AG04450 (cell line): ENCODE data around the gene CDC42EP5. TPM values are rescaled to one million over a fixed set of nuclear protein-coding genes. Genes with fewer than 3 reads are reported as not detected.

ENCODE experiments used
- CTCF ChIA-PET: fragments of 300-600, 350-600 bp; formaldehyde crosslinking; extraction: SDS; loops from one replicate; lab custom pipeline; 2022; ENCODE audit warnings: antibody characterized with exemption, inconsistent platforms; lab: Charles Lee
- POLR2A ChIA-PET: fragments of 350-600 bp; formaldehyde crosslinking; extraction: SDS; loops from one replicate; lab custom pipeline; 2021; ENCODE audit warnings: antibody characterized with exemption, inconsistent platforms; lab: Yijun Ruan, JAX
- DNase-seq: peaks from one replicate; pipeline ENCODE4 v3.0.0-alpha.2; 2011; ENCODE audit warnings: low read depth, low spot score
- H3K27ac ChIP-seq: one replicate; pipeline ENCODE4 v1.5.1; 2012; ENCODE audit warnings: low read depth, low read length, control low read depth
- H3K27me3 ChIP-seq: one replicate; pipeline ENCODE4 v1.6.0; 2012; ENCODE audit warnings: low read length; ENCODE audit not compliant: control insufficient read depth, insufficient read depth
- H3K4me3 ChIP-seq: 2 replicates; pipeline ENCODE4 v1.5.1; 2011; ENCODE audit warnings: mild to moderate bottlenecking, low read depth, low read length, control low read depth
- H3K9me3 ChIP-seq: 2 replicates; pipeline ENCODE4 v1.5.1; 2012; ENCODE audit warnings: low read length; ENCODE audit not compliant: control insufficient read depth, insufficient read depth
- polyA plus RNA-seq: library from polyadenylated mRNA; depleted of rRNA; stranded (reverse); fragments of >200 nt; gene quantifications from 2 replicates; pipeline ENCODE4 v1.2.3, GENCODE V29; 2011
- TF ChIP-seq, protein P1 (sequence below): IDR thresholded peaks from 2 replicates; pipeline ENCODE4 v1.5.1; 2011; ENCODE audit warnings: low read depth, low read length, control low read depth, inconsistent platforms

The CDC42EP5 gene
- polyA plus RNA-seq, 1 experiment, result 12.3 TPM

DNA sequence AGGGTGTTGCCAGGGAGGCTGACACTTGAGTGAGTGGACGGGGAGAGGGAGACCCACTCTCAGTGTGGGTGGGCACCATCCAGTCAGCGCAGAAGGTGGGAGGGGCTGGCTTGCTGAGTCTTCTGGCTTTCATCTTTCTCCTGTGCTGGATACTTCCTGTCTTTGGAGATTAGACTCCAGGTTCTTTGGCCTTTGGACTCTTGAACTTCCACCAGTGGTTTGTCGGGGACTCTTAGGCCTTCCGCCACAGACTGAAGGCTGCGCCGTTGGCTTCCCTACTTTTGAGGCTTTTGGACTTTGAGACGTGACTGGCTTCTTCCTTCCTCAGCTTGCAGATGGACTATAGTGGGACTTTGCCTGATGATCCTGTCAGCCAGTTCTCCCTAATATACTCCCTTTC, 28.4 kb downstream of the CDC42EP5 start:
- DNase-seq, result no peak
- H3K27ac ChIP-seq, result no peak overlapping the region
- no peaks in the 10 kb centered on the region for H3K27me3 ChIP-seq
- ChIA-PET POLR2A (interaction anchor here (0.7 kb wide), 1 partner anchor 9 kb away, joined by 9 read pairs; no protein-coding TSS in a partner anchor), CTCF (no interaction called here)
- H3K4me3 ChIP-seq, result no peak overlapping the region
- TF ChIP-seq, protein P1, sequence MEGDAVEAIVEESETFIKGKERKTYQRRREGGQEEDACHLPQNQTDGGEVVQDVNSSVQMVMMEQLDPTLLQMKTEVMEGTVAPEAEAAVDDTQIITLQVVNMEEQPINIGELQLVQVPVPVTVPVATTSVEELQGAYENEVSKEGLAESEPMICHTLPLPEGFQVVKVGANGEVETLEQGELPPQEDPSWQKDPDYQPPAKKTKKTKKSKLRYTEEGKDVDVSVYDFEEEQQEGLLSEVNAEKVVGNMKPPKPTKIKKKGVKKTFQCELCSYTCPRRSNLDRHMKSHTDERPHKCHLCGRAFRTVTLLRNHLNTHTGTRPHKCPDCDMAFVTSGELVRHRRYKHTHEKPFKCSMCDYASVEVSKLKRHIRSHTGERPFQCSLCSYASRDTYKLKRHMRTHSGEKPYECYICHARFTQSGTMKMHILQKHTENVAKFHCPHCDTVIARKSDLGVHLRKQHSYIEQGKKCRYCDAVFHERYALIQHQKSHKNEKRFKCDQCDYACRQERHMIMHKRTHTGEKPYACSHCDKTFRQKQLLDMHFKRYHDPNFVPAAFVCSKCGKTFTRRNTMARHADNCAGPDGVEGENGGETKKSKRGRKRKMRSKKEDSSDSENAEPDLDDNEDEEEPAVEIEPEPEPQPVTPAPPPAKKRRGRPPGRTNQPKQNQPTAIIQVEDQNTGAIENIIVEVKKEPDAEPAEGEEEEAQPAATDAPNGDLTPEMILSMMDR, result no peak
- no peaks in the 10 kb centered on the region for H3K9me3 ChIP-seq

DNA sequence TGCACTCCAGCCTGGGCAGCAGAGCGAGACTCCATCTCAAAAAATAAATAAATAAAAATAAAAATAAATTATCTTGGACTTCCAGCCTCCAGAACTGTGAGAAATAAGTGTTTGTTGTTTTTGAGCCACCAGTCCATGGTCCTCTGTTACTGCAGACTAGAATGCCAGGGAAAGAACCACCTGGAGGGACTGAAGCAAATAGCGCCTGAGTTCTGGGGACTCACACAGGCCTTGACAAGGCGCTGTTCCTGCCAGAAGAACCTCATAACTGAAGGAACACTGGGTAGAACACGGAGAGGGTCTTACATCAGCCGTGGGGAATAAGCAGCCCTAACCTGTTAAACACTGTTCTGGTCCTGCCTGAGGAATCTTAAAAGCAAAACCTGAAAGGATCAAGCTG, 32.5 kb downstream of the CDC42EP5 start:
- POLR2A ChIA-PET, result no interaction called here
- no peak for DNase-seq
- Histone ChIP-seq H3K9me3 (no peaks in the 10 kb centered on the region), H3K27ac (no peak overlapping the region), H3K27me3 (no peaks in the 10 kb centered on the region), H3K4me3 (no peak overlapping the region)
- TF ChIP-seq, protein P1, result no peak
- CTCF ChIA-PET, result no interaction called here

GRCh38 chr19:54439174-54439851, 33.8 kb downstream of the CDC42EP5 start:
- Histone ChIP-seq H3K4me3 (no peak overlapping the region), H3K27ac (no peak overlapping the region), H3K27me3 (no peaks in the 10 kb centered on the region), H3K9me3 (no peaks in the 10 kb centered on the region)
- ChIA-PET CTCF (interaction anchor here (0.5 to 2.9 kb wide), 2 partner anchors 9 to 29 kb away, joined by 3 to 17 read pairs; partner anchors contain the start of gene LENG8), POLR2A (interaction anchor here (0.9 to 2.0 kb wide), 2 partner anchors 9 to 28 kb away, joined by 3 to 8 read pairs; partner anchors contain the start of gene LENG8)
- DNase-seq, result no peak
- TF ChIP-seq, protein P1, result peak; percentile 48

DNA sequence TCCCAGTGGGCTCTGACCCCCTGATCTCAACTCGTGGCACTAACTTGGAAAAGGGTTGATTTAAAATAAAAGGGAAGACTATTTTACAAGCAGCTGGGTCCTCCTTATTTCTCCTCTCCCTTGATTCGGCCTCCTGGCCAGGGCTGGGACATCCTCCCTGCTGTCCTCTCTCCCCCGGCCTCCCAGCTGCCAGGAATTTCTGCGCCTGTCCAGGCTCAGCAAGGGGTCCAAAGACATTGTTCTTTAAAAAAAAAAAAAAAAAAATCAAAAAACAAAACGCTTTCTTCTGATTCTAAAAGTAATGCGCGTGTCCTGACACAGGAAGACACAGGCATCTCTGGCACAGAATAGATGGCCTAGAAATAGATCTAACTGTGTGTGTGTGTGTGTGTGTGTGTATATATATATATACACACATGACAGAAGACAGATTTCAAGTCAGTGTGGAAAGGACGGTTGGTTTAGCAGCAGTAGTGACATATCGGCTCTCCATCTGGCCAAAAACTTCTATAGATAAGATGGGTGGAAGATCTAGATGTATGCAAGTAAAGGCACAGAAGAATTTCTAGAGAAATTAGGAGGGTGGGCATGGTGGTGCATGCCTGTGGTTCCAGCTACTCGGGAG, 36.4 kb downstream of the CDC42EP5 start:
- TF ChIP-seq, protein P1, result no peak
- no peaks in the 10 kb centered on the region for H3K27me3 ChIP-seq
- ChIA-PET CTCF (interaction anchor here (2.9 kb wide), 1 partner anchor 11 kb away, joined by 17 read pairs; the partner anchor contains the start of gene LENG8), POLR2A (interaction anchor here (2.7 kb wide), 1 partner anchor 12 kb away, joined by 14 read pairs; the partner anchor contains the start of gene LENG8)
- no peak overlapping the region for H3K27ac ChIP-seq
- DNase-seq, result no peak
- H3K9me3 ChIP-seq, result no peaks in the 10 kb centered on the region
- no peak overlapping the region for H3K4me3 ChIP-seq
